Pancreas (tissue), 10 donors: ENCODE data around the gene DCHS2. TPM values are rescaled to one million over a fixed set of nuclear protein-coding genes. Genes with fewer than 3 reads are reported as not detected.

Source experiments
- ATAC-seq, 4 donors: fragments of 200-7000 bp; cut with Tn5 transposase; one replicate each; pipeline versions ENCODE4 v1.8.0 to v1.9.1; 2020; ENCODE audit warnings: mild to moderate bottlenecking in 4 of 4, moderate library complexity in 4 of 4
- DNase-seq, 6 donors: peaks; one replicate each; pipeline ENCODE4 v3.0.0-alpha.2; 2020
- FAIRE-seq: peaks from 2 replicates; lab custom pipeline; 2012; peaks lifted over from hg19 to GRCh38; lab: Jason Lieb, UNC
- H3K27ac ChIP-seq, 4 donors: fragments of 200-600 bp; sonication (generic); 1 replicate in 3 of 4; 2 replicates in 1 of 4; pipeline versions ENCODE4 v1.5.0 to v1.8.0; 2020
- H3K27me3 ChIP-seq, 4 donors: fragments of 200-600 bp; one replicate each; pipeline ENCODE4 v1.8.0; 2021
- H3K36me3 ChIP-seq, 3 donors: fragments of 200-600 bp; sonication (generic) in 1 of 3; one replicate each; pipeline versions ENCODE4 v1.5.0 to v1.8.0; 2020 to 2021
- H3K4me1 ChIP-seq, 3 donors: fragments of 200-600 bp; one replicate each; pipeline ENCODE4 v1.8.0; 2021
- H3K4me3 ChIP-seq, 4 donors: fragments of 200-600 bp; sonication (generic) in 2 of 4; one replicate each; pipeline versions ENCODE4 v1.5.0 to v1.8.0; 2020 to 2021
- H3K9me3 ChIP-seq, 4 donors: fragments of 200-600 bp; one replicate each; pipeline ENCODE4 v1.8.0; 2021
- CTCF ChIP-seq, 4 donors: fragments of 200-600 bp; sonication (generic) in 3 of 4; IDR thresholded peaks; one replicate each; pipeline versions ENCODE4 v1.5.0 to v1.8.0; 2021; ENCODE audit warnings: antibody characterized with exemption in 4 of 4
- WGBS, 2 donors: extraction: QIAGEN DNeasy Blood & Tissue Kit; methylation state at CpG; one replicate each; pipeline ENCODE4 v1.1.7; 2013; 5-methylcytosine and 5-hydroxymethylcytosine counted together
- intact Hi-C, 3 donors: fragments of 100-400 bp; cut with DNase I; formaldehyde crosslinking; loops; one replicate each; pipeline versions ENCODE4 v1.11.1 to v1.14.2; 2022
- polyA plus RNA-seq, 2 donors: library from polyadenylated mRNA; stranded (reverse); fragments of 200-250 nt; gene quantifications; one replicate each; pipeline ENCODE4 v1.2.3, GENCODE V29; 2013
- total RNA-seq, 6 donors: library from RNA; stranded (reverse); fragmentation: NEBNext Ultra II Directional in 4 of 6; extraction: Animal tissue kit (Norgen Biotek cat#: 25700) in 4 of 6; gene quantifications; one replicate each; pipeline versions ENCODE4 v1.2.1 to v1.2.4, GENCODE V29; 2021 to 2023
- donor health status: healthy with polysubstance abuse.
- donor health status: DM: no; HTN: no; CAD: no; lungs with moderate emphysema.
- donor health status: DM: no; HTN: no; CAD: no.
- donor health status: control.
- donor health status: control.
- donor health status: Bipolar disorder and iron deficiency.
- donor health status: DM: yes; HTN: yes; CAD: no.
- donor health status: DM: no; HTN: no; CAD: no.
- donor health status: DM: no; HTN: no; CAD: no.
- donor health status: DM: yes; HTN: yes; CAD: no.

The DCHS2 gene
- total and polyA plus RNA-seq, 8 donors, result 0.04 to 0.23 (median 0.09) TPM; not detected in 1

GRCh38 chr4:154475820-154476219 lies 15.8 kb downstream of the DCHS2 start:
- H3K36me3 ChIP-seq, result no peaks in the 10 kb centered on the region
- intact Hi-C loops, result no loop called here
- peak; percentile 34 for FAIRE-seq
- no peak for TF ChIP-seq CTCF (IDR thresholded peaks at IDR 0.05)
- WGBS, 2 donors, result 33% methylated on average over 1 of the region's 1 CpG
- H3K27ac ChIP-seq, result no peak overlapping the region
- no peak for ATAC-seq
- H3K4me1 ChIP-seq, result peaks cover 0 to 3% (median 0%) of the 10 kb centered on the region in 3 donors
- H3K9me3 ChIP-seq, result no peaks in the 10 kb centered on the region
- DNase-seq, result no peak
- H3K27me3 ChIP-seq, result no peaks in the 10 kb centered on the region
- H3K4me3 ChIP-seq, result no peak overlapping the region

GRCh38 chr4:154473497-154473896 lies 18.1 kb downstream of the DCHS2 start:
- no peak for ATAC-seq
- Histone ChIP-seq H3K27me3 (no peaks in the 10 kb centered on the region), H3K9me3 (no peaks in the 10 kb centered on the region), H3K4me3 (no peak overlapping the region), H3K4me1 (peaks cover 0 to 3% (median 0%) of the 10 kb centered on the region in 3 donors), H3K27ac (no peak overlapping the region), H3K36me3 (no peaks in the 10 kb centered on the region)
- no peak for FAIRE-seq
- no peak for DNase-seq
- 74 to 79% methylated on average over 6 of the region's 6 CpGs for WGBS, 2 donors
- no peak for TF ChIP-seq CTCF (IDR thresholded peaks at IDR 0.05)
- intact Hi-C loops, result no loop called here

GRCh38 chr4:154472858-154473257 lies 18.7 kb downstream of the DCHS2 start:
- no peak for FAIRE-seq
- no peak for DNase-seq
- H3K4me1 ChIP-seq, result peaks cover 0 to 3% (median 0%) of the 10 kb centered on the region in 3 donors
- no peaks in the 10 kb centered on the region for H3K9me3 ChIP-seq
- ATAC-seq, result no peak
- no peaks in the 10 kb centered on the region for H3K27me3 ChIP-seq
- 74 to 90% methylated on average over 1 of the region's 1 CpG for WGBS, 2 donors
- intact Hi-C loops, result no loop called here
- no peaks in the 10 kb centered on the region for H3K36me3 ChIP-seq
- TF ChIP-seq CTCF (IDR thresholded peaks at IDR 0.05), result no peak
- H3K4me3 ChIP-seq, result no peak overlapping the region
- H3K27ac ChIP-seq, result no peak overlapping the region

GRCh38 chr4:154471526-154472331 lies 19.9 kb downstream of the DCHS2 start:
- intact Hi-C loops, result no loop called here
- 39 to 41% methylated on average over 4 of the region's 4 CpGs for WGBS, 2 donors
- FAIRE-seq, result no peak
- Histone ChIP-seq H3K36me3 (no peaks in the 10 kb centered on the region), H3K27me3 (no peaks in the 10 kb centered on the region), H3K9me3 (no peaks in the 10 kb centered on the region), H3K27ac (no peak overlapping the region), H3K4me3 (no peak overlapping the region), H3K4me1 (peaks cover 0 to 3% (median 0%) of the 10 kb centered on the region in 3 donors)
- TF ChIP-seq CTCF (IDR thresholded peaks at IDR 0.05), result no peak
- peak in 1 of 4 donors; percentile 26 for ATAC-seq
- DNase-seq, result no peak

GRCh38 chr4:154471032-154471431 lies 20.6 kb downstream of the DCHS2 start:
- FAIRE-seq, result no peak
- H3K9me3 ChIP-seq, result no peaks in the 10 kb centered on the region
- no peaks in the 10 kb centered on the region for H3K27me3 ChIP-seq
- no peak for ATAC-seq
- peaks cover 0 to 3% (median 0%) of the 10 kb centered on the region in 3 donors for H3K4me1 ChIP-seq
- no peak for DNase-seq
- WGBS, 2 donors, result 46 to 76% methylated on average over 2 of the region's 2 CpGs
- intact Hi-C loops, result no loop called here
- H3K27ac ChIP-seq, result no peak overlapping the region
- no peak for TF ChIP-seq CTCF (IDR thresholded peaks at IDR 0.05)
- no peaks in the 10 kb centered on the region for H3K36me3 ChIP-seq
- H3K4me3 ChIP-seq, result no peak overlapping the region
